H9 (cell line): ENCODE results near the gene CLMN. TPM values are rescaled to one million over a fixed set of nuclear protein-coding genes. Genes with fewer than 3 reads are reported as not detected.

Experiments used
- DNase-seq: peaks from one replicate; pipeline ENCODE4 v3.0.0-alpha.2; 2017
- H2AFZ ChIP-seq: one replicate; pipeline ENCODE4 v1.6.1; 2013; ENCODE audit warnings: mild to moderate bottlenecking, low read length, control low read depth, moderate library complexity
- H2AK5ac ChIP-seq: 2 replicates; pipeline ENCODE4 v1.6.1; 2013; ENCODE audit warnings: low read length, control low read depth, mixed read lengths; ENCODE audit not compliant: insufficient read length
- H2BK120ac ChIP-seq: one replicate; pipeline ENCODE4 v1.6.1; 2013; ENCODE audit warnings: low read depth, mild to moderate bottlenecking, low read length, control low read depth, inconsistent platforms; ENCODE audit not compliant: poor library complexity, severe bottlenecking
- H2BK12ac ChIP-seq: 2 replicates; pipeline ENCODE4 v1.6.1; 2013; ENCODE audit warnings: low read length, control low read depth, mixed read lengths, low read depth; ENCODE audit not compliant: insufficient read length
- H2BK15ac ChIP-seq: 2 replicates; pipeline ENCODE4 v1.6.1; 2013; ENCODE audit warnings: low read depth, low read length, control low read depth
- H2BK20ac ChIP-seq: one replicate; pipeline ENCODE4 v1.6.1; 2013; ENCODE audit warnings: low read depth, mild to moderate bottlenecking, low read length, control low read depth, inconsistent platforms; ENCODE audit not compliant: poor library complexity, severe bottlenecking
- H2BK5ac ChIP-seq: 2 replicates; pipeline ENCODE4 v1.6.1; 2013; ENCODE audit warnings: low read length, control low read depth, mixed read lengths; ENCODE audit not compliant: insufficient read length
- H3K14ac ChIP-seq: 2 replicates; pipeline ENCODE4 v1.6.1; 2013; ENCODE audit warnings: low read length, control low read depth; ENCODE audit not compliant: insufficient read depth
- H3K18ac ChIP-seq: 2 replicates; pipeline ENCODE4 v1.6.1; 2013; ENCODE audit warnings: low read depth, mild to moderate bottlenecking, mixed read lengths, low read length, control low read depth; ENCODE audit not compliant: insufficient read length
- H3K23ac ChIP-seq: 2 replicates; pipeline ENCODE4 v1.6.1; 2013; ENCODE audit warnings: low read length, control low read depth, mixed read lengths, low read depth; ENCODE audit not compliant: insufficient read length
- H3K23me2 ChIP-seq: 2 replicates; pipeline ENCODE4 v1.6.1; 2013; ENCODE audit warnings: low read depth, mild to moderate bottlenecking, mixed read lengths, low read length, control low read depth; ENCODE audit not compliant: insufficient read length, poor library complexity, severe bottlenecking
- H3K27ac ChIP-seq: 2 replicates; pipeline ENCODE4 v1.5.1; 2013; ENCODE audit warnings: low read length, control low read depth, mixed read lengths, low read depth; ENCODE audit not compliant: insufficient read length
- H3K27me3 ChIP-seq: 2 replicates; pipeline ENCODE4 v1.6.1; 2013; ENCODE audit warnings: low read length, control low read depth, inconsistent platforms; ENCODE audit not compliant: insufficient read depth
- H3K4ac ChIP-seq: 2 replicates; pipeline ENCODE4 v1.6.1; 2013; ENCODE audit warnings: low read depth, mild to moderate bottlenecking, control low read depth, inconsistent platforms, low read length, moderate library complexity
- H3K4me1 ChIP-seq: 2 replicates; pipeline ENCODE4 v1.6.1; 2013; ENCODE audit warnings: low read length, control low read depth, inconsistent platforms; ENCODE audit not compliant: insufficient read depth
- H3K4me2 ChIP-seq: 2 replicates; pipeline ENCODE4 v1.6.1; 2013; ENCODE audit warnings: low read length, control low read depth, mixed read lengths; ENCODE audit not compliant: insufficient read length, insufficient read depth
- H3K56ac ChIP-seq: 2 replicates; pipeline ENCODE4 v1.6.1; 2013; ENCODE audit warnings: low read depth, mild to moderate bottlenecking, mixed read lengths, low read length, control low read depth; ENCODE audit not compliant: insufficient read length
- H3K79me1 ChIP-seq: 2 replicates; pipeline ENCODE4 v1.6.1; 2013; ENCODE audit warnings: low read depth, mild to moderate bottlenecking, moderate library complexity, low read length, control low read depth, inconsistent platforms; ENCODE audit not compliant: insufficient read depth, poor library complexity, severe bottlenecking
- H3K79me2 ChIP-seq: 2 replicates; pipeline ENCODE4 v1.6.1; 2013; ENCODE audit warnings: low read length, control low read depth, inconsistent platforms; ENCODE audit not compliant: insufficient read depth
- H3K9ac ChIP-seq: 2 replicates; pipeline ENCODE4 v1.6.1; 2013; ENCODE audit warnings: low read length, control low read depth, mixed read lengths; ENCODE audit not compliant: insufficient read length; ENCODE audit errors: extremely low read depth
- H3K9me3 ChIP-seq: one replicate; pipeline ENCODE4 v1.6.1; 2013; ENCODE audit warnings: low read depth, low read length, inconsistent platforms; ENCODE audit not compliant: control insufficient read depth
- H3T11ph ChIP-seq: one replicate; pipeline ENCODE4 v1.6.1; 2013; ENCODE audit warnings: mild to moderate bottlenecking, low read length, control low read depth, inconsistent platforms
- H4K20me1 ChIP-seq: one replicate; pipeline ENCODE4 v1.6.1; 2013; ENCODE audit not compliant: control insufficient read depth, insufficient read length, insufficient read depth
- H4K5ac ChIP-seq: 2 replicates; pipeline ENCODE4 v1.6.1; 2013; ENCODE audit warnings: low read depth, mild to moderate bottlenecking, mixed read lengths, low read length, control low read depth; ENCODE audit not compliant: insufficient read length
- H4K8ac ChIP-seq: replicated peaks from 2 replicates; pipeline ENCODE4 v1.6.1; 2013; ENCODE audit warnings: low read length, control low read depth, mixed read lengths, low read depth; ENCODE audit not compliant: insufficient read length
- H4K91ac ChIP-seq: 2 replicates; pipeline ENCODE4 v1.6.1; 2013; ENCODE audit warnings: low read depth, mild to moderate bottlenecking, moderate library complexity, mixed read lengths, low read length, control low read depth; ENCODE audit not compliant: insufficient read length
- H3K27ac Mint-ChIP-seq, 3 experiments: 2 replicates in 2 of 3; 3 replicates in 1 of 3; pipeline ENCODE4 v1.8.0; 2020 to 2021; ENCODE audit warnings: mixed read lengths in 3 of 3, mild to moderate bottlenecking in 1 of 3, moderate library complexity in 1 of 3
- H3K27me3 Mint-ChIP-seq: 2 replicates; pipeline ENCODE4 v1.8.0; 2021; ENCODE audit warnings: low read depth, mild to moderate bottlenecking, moderate library complexity, mixed read lengths
- H3K36me3 Mint-ChIP-seq, 3 experiments: 2 replicates in 2 of 3; 3 replicates in 1 of 3; pipeline ENCODE4 v1.8.0; 2020 to 2021; ENCODE audit warnings: low read depth in 3 of 3, mixed read lengths in 3 of 3; ENCODE audit not compliant: insufficient read depth in 1 of 3
- H3K4me1 Mint-ChIP-seq, 2 experiments: 2 replicates each; pipeline ENCODE4 v1.8.0; 2020; ENCODE audit warnings: mixed read lengths in 2 of 2
- H3K4me3 Mint-ChIP-seq, 2 experiments: 2 replicates in 1 of 2; 3 replicates in 1 of 2; pipeline ENCODE4 v1.8.0; 2020 to 2021; ENCODE audit warnings: mild to moderate bottlenecking in 2 of 2, mixed read lengths in 2 of 2, moderate library complexity in 1 of 2
- H3K9me3 Mint-ChIP-seq, 2 experiments: 2 replicates in 1 of 2; 3 replicates in 1 of 2; pipeline ENCODE4 v1.8.0; 2020; ENCODE audit warnings: mild to moderate bottlenecking in 2 of 2, mixed read lengths in 2 of 2, moderate library complexity in 1 of 2
- CTCF ChIP-seq: fragments of 200-600 bp; sonication (generic); conservative IDR thresholded peaks from 3 replicates; pipeline ENCODE4 v1.8.0; 2021; ENCODE audit warnings: antibody characterized with exemption, mild to moderate bottlenecking
- WGBS: extraction: QIAGEN DNeasy Blood & Tissue Kit; methylation state at CpG from one replicate; pipeline ENCODE4 v1.1.7; 2013; ENCODE audit warnings: missing lambda C conversion rate, low lambda C conversion rate, mixed read lengths; ENCODE audit not compliant: insufficient read length; ENCODE audit errors: extremely low coverage; 5-methylcytosine and 5-hydroxymethylcytosine counted together
- total RNA-seq: library from RNA; stranded (reverse); gene quantifications from 2 replicates; pipeline ENCODE4 v1.2.1, GENCODE V29; 2021

CLMN gene
- total RNA-seq, 1 experiment from 2014 or later: 7.6 TPM

- no peak for TF ChIP-seq CTCF
- H3K79me2 ChIP-seq: no peaks in the 10 kb centered on the region; the same call in 1 of the 2 replicates
- WGBS: no CpG with 5 or more reads among the region's 6 CpGs
- no peak overlapping the region for H3K14ac ChIP-seq
- no peak overlapping the region for H3K4me2 ChIP-seq
- H3K4me1 ChIP-seq: peaks cover 18% of the 10 kb centered on the region; the same call in 1 of the 2 replicates
- no peak overlapping the region for H2BK15ac ChIP-seq
- H3K4me3 Mint-ChIP-seq: no peak overlapping the region
- no peak overlapping the region for H2BK12ac ChIP-seq
- H3K56ac ChIP-seq: no peak overlapping the region
- no peaks in the 10 kb centered on the region for H3K9me3 Mint-ChIP-seq
- peaks cover 66 to 72% of the 10 kb centered on the region in 2 experiments for H3K4me1 Mint-ChIP-seq
- no peaks in the 10 kb centered on the region for H3K23me2 ChIP-seq
- no peak overlapping the region for H3T11ph ChIP-seq
- no peak overlapping the region for H4K8ac ChIP-seq
- no peak overlapping the region for H2BK120ac ChIP-seq
- no peak overlapping the region for H3K23ac ChIP-seq
- no peak for DNase-seq
- no peak overlapping the region for H3K9ac ChIP-seq
- no peak overlapping the region for H2BK5ac ChIP-seq
- no peaks in the 10 kb centered on the region for H3K79me1 ChIP-seq
- H4K5ac ChIP-seq: no peak overlapping the region
- no peaks in the 10 kb centered on the region for H3K36me3 Mint-ChIP-seq
- H2AFZ ChIP-seq: no peak overlapping the region
- no peak overlapping the region for H4K91ac ChIP-seq
- no peaks in the 10 kb centered on the region for H4K20me1 ChIP-seq
- no peaks in the 10 kb centered on the region for H3K27me3 ChIP-seq
- no peaks in the 10 kb centered on the region for H3K9me3 ChIP-seq
- H3K27ac Mint-ChIP-seq: no peak overlapping the region
- H3K27ac ChIP-seq: no peak overlapping the region
- no peak overlapping the region for H2BK20ac ChIP-seq
- no peak overlapping the region for H2AK5ac ChIP-seq
- H3K18ac ChIP-seq: no peak overlapping the region
- peaks cover 5% of the 10 kb centered on the region; the same call in 1 of the 2 replicates for H3K27me3 Mint-ChIP-seq
- no peak overlapping the region for H3K4ac ChIP-seq
Observed at GRCh38 chr14:95253039-95253630, 66.6 kb downstream of the CLMN start.
